GM18870 (cell line): ENCODE results near the gene VEGFA.
"Not testable (repeated sequence)": the region's sequence is repeated elsewhere in the genome, so short reads cannot be mapped to it uniquely, and the experiment has no call there.

Experiments
- ATAC-seq: cut with Tn5 transposase; IDR thresholded peaks from one replicate; pipeline ENCODE4 v1.9.1; 2021; ENCODE audit warnings: moderate library complexity; ENCODE audit not compliant: unreplicated experiment

The VEGFA gene

DNA sequence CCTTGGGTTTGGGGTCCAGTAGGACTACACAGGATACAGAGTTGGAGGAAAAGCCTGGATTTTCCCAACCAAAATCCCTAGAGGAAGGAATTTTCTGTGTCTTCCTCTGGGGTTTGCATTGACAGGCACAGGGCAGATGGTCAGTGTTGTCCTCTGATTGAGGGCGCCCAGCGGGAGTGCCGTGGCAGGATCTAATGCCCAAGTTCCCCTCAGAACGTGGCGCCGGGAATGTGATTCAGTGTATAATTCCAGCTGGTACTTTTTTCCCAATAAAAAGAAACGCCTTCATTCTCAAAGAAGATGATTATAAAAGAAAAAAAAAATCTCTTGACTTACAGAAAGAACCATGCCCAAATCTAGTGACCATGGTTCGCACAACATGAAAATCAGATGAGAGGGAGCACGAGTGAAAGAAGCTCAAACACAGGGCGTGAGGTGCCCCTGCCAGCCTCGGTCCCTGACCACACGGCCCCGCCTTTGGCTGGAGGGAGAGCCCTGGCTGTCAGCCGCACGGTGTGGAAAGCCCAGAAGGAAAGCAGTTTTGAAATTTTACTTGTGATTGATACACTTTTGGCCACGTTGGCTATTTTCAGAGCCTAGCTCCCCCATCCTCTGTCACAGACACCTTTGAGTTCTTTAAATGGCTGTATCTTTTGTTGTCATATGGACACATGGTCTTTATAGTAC is 31.6 kb downstream of the VEGFA start:
- ATAC-seq = no peak

DNA sequence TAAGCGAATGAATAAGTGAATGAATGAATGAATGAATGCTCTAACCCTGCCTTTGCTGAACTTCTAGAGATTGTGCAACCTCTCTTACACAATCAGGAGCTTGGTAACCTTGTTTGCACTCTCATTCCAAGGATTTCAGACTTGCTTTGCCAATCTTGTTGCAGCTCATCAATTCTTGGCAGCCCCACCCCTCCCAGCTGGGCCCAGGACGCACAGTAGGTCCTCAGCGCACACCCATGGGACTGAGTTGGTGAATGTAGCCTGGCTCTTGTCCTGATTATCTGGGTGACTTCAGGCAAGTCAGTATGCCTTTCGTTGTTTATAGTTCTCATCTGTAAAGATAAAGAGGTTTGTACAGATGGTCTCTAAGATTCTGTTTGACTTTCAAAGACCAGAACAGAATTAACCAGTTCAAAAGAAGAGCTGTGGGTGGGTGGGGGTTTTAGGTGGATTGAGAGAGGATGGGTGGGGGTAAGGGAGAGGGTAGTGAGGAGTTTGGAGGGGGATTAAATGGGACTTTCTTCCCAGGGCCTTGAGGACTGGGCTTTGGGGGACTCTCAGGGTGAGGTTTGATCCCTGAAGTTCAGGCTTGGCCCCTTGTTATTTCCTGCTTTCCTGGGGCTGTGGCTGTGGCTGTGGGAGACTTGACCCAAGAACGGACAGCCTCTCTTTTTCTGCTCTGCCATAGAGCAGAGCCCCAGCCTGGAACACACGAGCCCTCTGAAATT is 33.2 kb downstream of the VEGFA start:
- ATAC-seq = no peak

DNA sequence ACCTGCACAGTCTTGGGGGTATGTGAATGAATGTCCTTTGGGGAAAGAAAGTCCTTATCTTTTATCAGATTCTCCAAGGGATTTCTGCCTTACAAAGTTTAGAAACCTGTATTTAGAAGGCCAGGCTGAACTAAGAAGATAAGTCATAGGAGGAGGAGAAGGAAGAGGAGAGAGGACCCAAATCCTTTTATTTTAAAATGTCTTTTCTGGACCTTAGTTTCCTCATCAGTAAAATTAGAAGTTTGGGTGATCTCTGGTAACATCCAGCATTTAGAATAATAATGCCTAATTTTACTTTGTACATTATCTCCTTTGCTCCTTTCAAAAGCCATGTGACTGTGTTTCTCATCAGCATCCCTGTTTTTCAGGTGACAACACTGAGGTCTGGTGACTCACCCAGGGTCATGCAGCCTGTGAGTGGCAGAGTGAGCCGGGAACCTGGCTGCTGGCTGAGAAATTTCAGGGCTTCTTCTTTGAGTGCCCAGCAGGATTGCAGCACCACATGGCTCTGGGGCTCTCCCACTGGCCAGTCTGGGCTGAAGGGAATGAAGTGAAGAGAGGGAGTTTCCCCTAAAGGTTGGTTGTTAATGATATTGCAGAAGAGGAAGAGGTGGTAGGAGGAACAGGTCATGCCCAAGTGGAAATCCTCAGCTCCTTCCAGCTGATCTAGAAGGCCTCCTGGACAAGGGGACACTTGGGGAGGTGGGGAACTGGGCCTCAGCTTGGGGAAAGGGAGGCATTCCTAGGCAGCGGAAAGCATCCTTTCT is 34.0 kb downstream of the VEGFA start:
- ATAC-seq = no peak

DNA sequence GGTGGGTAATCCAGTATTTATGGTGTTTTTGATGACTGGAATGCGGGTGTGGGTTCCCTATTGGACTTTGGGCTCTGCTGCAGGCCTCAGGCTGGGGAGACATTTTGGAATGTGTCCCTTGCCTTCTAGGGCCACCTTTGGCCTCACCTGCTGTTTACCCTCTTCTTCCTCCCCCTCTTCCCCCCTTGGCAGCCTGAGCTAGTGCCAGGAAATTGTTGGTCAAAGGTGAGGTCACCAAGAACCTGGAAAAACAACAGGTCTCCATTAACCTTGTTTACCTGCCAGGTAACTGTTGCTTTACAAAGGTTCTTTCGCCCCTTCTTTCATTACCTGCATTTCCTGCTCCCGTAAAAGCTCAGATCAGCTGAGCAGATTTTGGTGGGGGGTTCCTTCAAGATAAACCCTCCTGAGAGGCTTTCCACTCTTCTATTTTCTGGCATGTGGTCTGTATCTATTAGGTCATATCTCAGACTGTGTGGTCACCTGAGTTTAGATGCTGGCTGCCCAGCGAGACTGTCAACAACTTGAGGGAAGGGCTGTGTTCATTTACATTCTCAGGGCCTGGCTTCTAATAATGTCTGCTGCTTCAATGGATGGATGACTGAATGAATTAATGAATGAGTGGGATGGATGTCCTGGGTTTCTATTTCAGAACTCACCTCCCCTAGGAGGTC is 34.7 kb downstream of the VEGFA start:
- no peak for ATAC-seq

DNA sequence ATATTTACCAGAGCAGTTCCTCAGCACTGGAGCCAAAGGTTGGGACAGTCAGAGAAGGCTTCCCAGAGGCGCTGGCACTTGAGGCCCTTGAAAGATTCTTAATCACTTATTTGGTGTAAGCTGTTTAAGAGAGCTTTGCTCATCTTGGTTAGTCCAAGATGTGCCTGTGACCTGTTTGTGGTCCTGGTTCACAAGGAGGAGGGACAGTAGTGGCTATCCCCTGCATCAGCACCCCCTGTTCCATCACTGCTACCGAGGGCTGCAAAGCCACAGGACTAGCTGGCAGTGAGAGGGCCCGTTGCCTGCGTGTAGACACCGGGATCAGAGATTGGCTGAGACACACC is 35.7 kb downstream of the VEGFA start:
- no peak for ATAC-seq

DNA sequence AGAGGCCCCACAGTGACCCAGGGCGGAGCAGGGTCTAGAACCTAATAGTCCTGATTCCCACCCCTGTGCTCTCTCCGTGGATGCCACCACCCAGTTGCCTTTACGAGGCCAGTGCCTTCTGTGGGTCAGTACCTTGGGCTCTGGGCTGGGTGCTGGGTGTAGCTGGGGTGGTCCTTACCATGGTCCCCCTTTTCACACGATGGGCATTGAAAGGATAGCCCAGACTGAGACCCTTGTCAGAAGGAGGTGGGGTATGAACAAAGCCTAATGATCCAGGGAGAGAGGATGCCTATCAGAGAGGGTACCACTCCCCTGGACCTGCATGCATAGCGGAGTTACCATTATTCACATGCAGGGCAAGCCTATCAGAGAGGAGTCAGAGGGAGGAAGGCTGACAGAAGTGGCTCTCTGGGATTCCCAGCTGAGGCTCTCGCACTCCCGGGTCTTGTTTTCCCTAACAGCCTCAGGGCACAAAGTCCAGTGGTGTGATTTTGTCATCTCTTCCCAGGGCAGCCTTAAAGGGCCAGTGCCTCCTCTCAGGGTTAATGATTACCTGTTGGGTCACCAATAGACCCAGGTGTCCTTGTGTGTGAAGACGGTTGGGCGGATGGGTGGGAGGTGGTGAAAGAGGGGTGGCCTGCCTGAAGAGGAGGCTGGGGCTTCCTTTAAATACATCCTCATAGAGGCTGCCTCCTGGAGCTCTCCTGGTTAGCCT is 36.2 kb downstream of the VEGFA start:
- no peak for ATAC-seq

DNA sequence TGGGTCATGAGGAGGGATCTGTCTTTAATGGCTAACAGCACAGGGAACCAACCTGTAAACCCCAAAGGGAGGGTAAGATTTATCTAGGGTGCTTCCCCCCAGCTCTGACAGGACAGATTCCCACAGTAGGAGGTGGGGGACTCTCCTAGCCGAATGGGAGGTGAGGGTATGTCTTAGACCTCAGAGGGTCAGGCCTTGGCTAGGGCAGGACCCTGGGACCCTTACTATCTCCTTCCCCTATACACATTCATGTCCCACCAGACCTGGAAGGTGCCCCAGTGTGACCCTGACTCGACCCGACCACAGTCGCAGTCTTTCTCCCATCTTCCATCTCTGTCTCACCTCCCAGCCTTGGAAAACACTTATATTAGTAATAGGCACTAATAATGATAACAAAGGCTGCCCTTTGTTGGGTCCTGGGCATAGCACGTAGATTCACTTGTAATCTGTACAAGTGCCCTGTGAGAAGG is 36.8 kb downstream of the VEGFA start:
- ATAC-seq = no peak

DNA sequence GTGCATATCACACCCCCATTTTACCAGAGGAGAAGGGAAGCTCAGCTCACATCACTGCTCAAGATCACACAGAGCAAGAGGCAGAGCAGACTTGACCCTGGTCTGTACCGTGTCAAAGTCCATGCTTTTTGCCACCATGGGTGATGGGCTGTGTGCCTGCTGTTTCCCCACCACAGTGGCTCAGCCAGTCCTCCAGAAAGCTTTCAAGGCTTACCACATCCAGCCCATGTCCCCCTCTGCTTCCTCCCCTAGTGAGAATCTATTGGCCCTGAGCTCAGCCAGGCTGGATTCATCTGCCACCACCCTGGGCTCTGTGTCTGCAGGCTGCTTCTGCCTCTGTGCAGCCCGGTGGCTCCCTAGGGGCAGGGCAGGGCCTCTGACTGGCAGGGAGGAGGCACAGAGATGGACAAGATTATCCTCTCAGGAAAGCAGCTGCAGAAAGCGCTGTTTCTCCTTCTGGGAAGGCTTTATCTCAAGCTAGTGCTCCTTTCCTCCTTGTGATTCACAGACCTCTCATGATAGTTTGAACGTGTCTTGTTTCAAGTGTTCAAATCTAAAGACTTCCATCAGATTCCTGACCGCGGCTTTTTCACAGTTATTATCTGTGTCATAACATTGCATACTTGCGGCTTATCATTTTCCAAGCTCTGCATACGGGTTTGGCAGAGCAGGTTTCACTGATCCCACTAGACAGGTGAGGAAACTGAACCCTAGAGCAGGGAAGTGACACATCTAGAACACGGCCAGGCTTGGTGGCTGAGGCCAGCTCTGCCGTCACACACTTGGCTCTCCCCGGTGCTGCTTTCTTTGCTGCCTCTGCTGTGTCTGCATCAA is 37.4 kb downstream of the VEGFA start:
- ATAC-seq = no peak

DNA sequence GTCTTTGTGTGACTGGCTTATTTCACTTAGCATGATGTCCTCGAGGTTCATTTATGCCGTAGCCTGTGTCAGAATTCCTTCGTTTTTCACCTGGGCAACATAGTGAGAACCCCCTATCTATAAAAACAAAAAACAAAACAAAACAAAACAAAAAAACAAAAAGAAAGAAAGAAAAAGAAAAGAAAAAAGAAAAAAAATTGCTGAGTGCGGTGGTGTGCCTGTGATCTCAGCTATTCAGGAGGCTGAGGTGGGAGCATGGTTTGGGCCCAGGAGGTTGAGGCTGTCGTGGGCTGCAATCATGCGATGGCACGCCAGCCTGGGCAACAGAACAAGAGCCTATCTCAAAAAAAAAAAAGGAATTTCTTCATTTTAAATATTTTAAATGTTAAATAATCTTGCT is 38.4 kb downstream of the VEGFA start:
- ATAC-seq = no peak

DNA sequence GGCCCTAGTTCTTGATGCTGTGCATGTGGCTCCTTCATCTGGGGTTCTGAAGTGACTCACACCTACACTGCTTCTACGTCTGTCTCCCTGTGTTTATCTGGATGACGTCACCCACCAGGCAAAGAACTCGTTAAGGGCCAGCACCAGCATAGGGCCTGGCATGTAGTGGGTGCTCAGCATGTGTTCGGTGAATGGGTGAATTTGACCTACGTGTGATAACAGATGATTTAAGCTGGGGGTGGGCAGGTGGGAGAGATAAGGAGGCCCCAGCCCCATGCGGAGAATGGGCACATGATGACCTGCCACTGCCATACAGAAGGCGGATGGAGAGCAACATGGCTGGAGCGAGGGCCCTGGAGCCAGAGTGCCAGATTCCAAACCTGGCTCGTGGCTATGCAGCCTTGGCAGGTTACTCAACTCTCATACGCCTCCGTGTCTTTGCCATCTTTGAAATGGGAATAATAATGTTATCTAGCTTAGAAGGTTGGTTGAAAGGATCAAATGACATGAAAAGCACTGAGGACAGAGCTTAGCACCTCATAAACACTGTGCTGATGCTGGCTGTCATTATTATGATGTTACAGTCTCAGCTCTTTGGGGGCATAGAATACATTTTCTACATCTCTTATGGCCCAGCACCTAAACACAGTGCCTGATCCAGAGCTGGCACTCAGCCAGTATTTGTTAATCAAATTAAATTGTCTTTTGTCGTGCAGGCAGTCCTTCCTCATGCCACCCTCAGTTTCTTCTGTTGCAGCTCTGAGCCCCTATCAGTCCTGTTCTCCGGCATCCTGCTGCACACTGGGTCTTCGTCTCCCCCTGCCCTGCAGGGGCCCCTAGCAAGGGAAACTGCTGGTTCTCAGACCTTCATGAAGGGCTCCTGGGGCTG is 39.6 kb downstream of the VEGFA start:
- no peak for ATAC-seq

DNA sequence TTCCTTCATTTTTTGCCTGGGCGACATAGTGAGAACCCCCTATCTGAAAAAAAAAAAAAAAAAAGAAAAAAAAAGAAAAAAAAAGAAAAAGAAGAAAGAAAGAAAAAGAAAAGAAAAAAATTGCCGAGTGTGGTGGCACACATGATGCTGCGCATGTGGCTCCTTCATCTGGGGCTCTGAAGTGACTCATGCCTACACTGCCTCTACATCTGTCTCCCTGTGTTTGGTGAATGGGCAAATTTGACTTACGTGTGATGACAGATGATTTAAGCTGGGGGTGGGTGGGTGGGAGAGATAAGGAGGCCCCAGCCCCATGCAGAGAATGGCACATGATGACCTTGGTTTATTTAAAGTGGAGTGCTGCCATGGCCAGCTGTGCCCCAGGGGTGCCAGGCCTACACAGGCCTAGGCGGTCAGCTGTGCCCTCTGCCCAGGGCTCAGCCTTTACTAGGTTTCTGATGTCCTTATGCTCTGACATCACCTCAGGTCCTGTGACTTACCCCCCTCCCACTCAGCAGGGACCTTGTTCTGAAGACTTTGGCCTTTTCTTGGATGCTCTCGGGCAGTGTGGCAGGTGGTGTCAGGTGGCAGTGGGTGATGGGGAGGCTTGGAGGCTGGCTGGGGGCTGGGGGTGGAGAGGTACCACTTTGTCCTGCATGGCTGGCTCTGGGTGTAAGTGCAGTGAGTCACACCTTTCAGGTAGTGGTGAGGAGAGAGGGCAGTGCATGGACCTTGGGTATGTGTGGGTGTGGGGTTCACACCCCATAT is 41.1 kb downstream of the VEGFA start:
- ATAC-seq = no peak

DNA sequence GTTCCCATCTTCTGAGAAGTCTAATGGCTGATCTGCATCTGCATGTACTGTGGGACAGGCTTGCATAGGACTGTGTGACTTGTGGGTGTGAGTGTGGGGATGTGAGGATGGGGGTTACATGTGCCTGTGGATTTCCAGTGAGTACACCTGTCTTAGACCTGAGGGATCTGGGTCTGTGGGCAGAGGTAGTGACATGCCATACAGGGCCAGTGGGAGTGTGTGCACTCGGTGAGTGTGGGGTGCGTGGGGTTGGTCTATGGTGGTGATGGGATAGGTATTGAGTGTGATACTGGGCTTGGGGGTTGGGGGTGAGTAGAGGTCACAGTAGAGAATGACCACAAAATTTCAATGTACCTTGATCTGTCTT is 41.7 kb downstream of the VEGFA start:
- no peak for ATAC-seq

DNA sequence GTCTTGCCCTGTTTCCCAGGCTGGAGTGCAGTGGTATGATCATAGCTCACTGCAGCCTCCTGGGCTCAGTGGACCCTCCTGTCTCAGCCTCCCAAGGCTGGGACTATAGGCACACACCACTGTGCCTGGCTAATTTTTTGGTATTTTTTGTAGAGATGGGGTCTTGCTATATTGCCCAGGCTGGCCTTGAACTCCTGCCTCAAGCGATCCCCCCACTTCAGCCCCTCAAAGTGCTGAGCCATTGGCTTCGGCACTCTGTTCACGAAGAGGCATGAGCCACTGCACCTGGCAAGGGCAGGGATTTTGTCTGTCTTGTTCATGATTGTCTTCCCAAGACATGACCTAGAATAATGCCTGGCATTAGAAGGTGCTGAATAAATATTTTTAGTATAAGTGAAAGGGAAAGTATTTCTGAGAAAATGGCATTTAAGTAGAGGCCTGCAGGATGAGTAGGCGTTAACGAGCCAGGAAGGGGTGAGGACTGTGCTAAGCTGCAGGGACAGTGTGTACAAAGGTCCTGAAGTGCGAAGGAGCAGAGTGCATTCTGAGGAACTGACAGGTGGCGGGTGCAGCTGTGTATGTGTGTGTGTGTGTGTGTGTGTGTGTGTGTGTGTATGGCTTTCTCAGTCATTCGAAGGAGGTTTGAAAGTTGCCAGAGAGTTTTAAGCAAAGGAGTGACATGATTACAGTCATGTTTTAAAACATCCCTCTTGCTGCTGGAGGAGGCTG is 43.0 kb downstream of the VEGFA start:
- no peak for ATAC-seq

DNA sequence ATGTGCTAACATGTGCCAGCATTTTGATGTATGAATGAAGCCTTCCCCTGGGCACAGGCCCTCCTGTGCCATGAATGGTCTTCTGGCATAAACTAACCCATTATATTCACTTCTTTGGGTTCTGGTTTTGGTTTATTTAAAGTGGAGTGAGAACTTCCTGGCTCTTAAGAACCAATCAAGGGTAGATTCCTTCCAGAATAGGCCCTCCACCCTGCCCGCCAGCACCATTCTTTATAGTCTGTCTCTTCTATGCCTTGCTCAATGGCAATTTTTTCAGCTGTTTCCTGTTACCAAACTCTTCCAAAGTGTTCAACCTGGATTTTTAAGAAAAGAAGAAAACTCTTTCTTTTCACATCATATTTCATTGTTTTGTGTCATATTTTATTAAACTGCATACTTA is 44.1 kb downstream of the VEGFA start:
- ATAC-seq = no peak

DNA sequence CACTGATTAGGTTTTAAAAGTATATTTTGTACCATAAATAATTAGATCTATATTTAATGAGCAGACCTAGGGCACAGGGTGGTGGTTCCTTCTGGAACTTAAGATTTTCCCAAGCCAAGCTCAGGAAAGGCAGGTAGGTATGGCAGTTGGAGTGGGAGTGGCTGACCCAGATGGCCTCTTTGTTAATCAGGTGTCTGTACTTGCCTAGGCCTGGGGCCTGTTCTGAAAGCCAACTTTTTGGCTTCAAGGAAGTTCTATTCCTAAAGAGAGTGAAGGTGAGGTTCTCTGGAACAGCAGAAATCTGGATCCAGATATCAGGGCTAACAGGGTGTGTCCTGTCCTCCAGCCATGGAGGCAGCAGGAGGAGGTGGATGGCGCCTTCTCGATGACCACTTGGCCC is 44.9 kb downstream of the VEGFA start:
- ATAC-seq = no peak

DNA sequence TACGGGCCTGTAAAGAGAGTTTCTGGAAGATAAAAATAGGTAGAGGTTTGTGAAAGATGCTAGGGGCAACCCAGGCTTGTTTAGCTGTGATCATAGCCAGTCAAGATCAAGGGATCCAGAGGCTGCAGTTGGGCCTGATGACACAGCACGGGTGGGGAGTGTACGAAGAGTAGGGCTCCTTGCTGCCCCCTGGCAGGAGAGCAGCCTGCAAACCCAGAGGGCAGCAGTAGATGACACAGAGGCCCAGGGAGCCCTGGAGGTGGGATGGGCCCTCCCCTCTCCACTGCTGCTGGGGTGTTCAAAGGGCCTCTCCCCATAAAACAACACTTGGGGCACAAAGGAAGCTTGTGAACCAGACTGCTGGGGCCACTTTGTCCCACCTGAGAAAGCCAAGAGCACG is 47.2 kb downstream of the VEGFA start:
- ATAC-seq = no peak

DNA sequence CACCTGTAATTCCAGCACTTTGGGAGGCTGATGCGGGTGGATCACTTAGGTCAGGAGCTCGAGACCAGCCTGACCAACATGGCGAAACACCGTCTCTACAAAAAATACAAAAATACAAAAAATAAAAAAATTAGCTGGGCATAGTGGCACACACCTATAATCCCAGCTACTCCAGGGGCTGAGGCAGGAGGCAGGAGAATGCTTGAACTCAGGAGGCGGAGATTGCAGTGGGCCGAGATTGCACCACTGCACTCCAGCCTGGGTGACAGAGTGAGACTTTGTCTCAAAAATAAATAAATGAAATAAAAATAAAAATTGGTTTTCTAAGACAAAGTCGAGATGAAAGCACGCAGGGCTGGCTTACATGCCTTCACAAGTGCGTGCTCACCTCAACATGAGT is 49.0 kb downstream of the VEGFA start:
- not testable (repeated sequence) for ATAC-seq

DNA sequence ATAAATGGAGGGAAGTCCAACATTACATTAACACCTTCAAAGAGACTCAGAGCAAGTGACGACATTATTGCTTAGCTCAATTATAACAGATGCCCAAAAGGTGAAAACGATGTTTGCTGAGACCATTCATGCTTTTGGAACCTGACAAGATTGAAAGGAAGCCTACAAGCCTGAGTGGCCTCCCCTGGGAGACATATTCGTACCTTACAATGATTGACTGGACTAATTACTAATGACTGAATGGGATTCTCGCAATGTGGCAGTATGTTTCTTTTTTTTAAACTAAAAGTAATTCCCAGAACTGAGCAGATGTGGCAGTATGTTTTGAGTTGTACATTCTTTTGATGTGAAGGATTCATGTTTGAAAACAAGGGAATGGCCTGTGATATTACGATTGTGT is 49.9 kb downstream of the VEGFA start:
- no peak for ATAC-seq
